Gastrocnemius medialis (tissue), 4 donors: ENCODE results near the gene LGALS9.
"Not testable (repeated sequence)": the region's sequence is repeated elsewhere in the genome, so short reads cannot be mapped to it uniquely, and the experiment has no call there.

Source experiments
- CTCF ChIP-seq, 5 experiments: fragments of 450-650 bp in 3 of 5; fragments of 200-600 bp in 2 of 5; sonication (generic) in 2 of 5; IDR thresholded peaks in 4 of 5; conservative IDR thresholded peaks in 1 of 5; 1 replicate in 4 of 5; 2 replicates in 1 of 5; pipeline ENCODE4 v1.5.1; 2016 to 2019; ENCODE audit warnings: antibody characterized with exemption in 5 of 5, mild to moderate bottlenecking in 3 of 5, moderate library complexity in 3 of 5
- POLR2A ChIP-seq, 2 donors: fragments of 450-650 bp; IDR thresholded peaks; one replicate each; pipeline ENCODE4 v1.6.1; 2017; ENCODE audit warnings: antibody characterized with exemption in 2 of 2, mild to moderate bottlenecking in 2 of 2, moderate library complexity in 2 of 2

GRCh38 chr17:27638415-27638914 is 7.5 kb downstream of the LGALS9 start:
- TF ChIP-seq CTCF (IDR thresholded peaks at IDR 0.05 in 4 of 5, conservative IDR thresholded peaks at IDR 0.05 in 1 of 5); POLR2A (IDR thresholded peaks at IDR 0.05): not testable (repeated sequence)
